GM19193 (cell line): ENCODE results near the gene MSANTD1.

Experiments used
- POLR2A ChIP-seq: IDR thresholded peaks from 4 replicates; pipeline ENCODE4 v1.6.1; 2011; ENCODE audit not compliant: insufficient read depth, insufficient read length; ENCODE audit errors: extremely low read depth

The MSANTD1 gene

GRCh38 chr4:3247399-3248177, 1.4 kb upstream of the MSANTD1 start:
- no peak for TF ChIP-seq POLR2A

- no peak for TF ChIP-seq POLR2A
Measured at GRCh38 chr4:3248178-3248480, 830 bp upstream of the MSANTD1 start.

GRCh38 chr4:3249711-3250437, 915 bp downstream of the MSANTD1 start:
- no peak for TF ChIP-seq POLR2A

GRCh38 chr4:3250438-3250955, 1.5 kb downstream of the MSANTD1 start:
- TF ChIP-seq POLR2A, result no peak

- TF ChIP-seq POLR2A, result no peak
Measured at GRCh38 chr4:3250956-3251690, 2.2 kb downstream of the MSANTD1 start.

- TF ChIP-seq POLR2A, result no peak
Measured at GRCh38 chr4:3251691-3252479, 2.9 kb downstream of the MSANTD1 start.

- no peak for TF ChIP-seq POLR2A
Measured at GRCh38 chr4:3252480-3252828, 3.5 kb downstream of the MSANTD1 start.

GRCh38 chr4:3252831-3253641, 4.1 kb downstream of the MSANTD1 start:
- TF ChIP-seq POLR2A, result no peak

GRCh38 chr4:3253808-3254207, 4.8 kb downstream of the MSANTD1 start:
- TF ChIP-seq POLR2A, result no peak

- no peak for TF ChIP-seq POLR2A
Measured at GRCh38 chr4:3254302-3255131, 5.6 kb downstream of the MSANTD1 start.

- no peak for TF ChIP-seq POLR2A
Measured at GRCh38 chr4:3255611-3256186, 6.7 kb downstream of the MSANTD1 start.

- no peak for TF ChIP-seq POLR2A
Measured at GRCh38 chr4:3256230-3257102, 7.5 kb downstream of the MSANTD1 start.

- TF ChIP-seq POLR2A, result no peak
Measured at GRCh38 chr4:3257103-3257555, 8.2 kb downstream of the MSANTD1 start.
